Measurements from ENCODE around the gene CCPG1. TPM values are rescaled to one million over a fixed set of nuclear protein-coding genes. Genes with fewer than 3 reads are reported as not detected.
A peak's percentile ranks its signal among the peaks of the same experiment; 100 is the strongest.
"Not testable (repeated sequence)": the region's sequence is repeated elsewhere in the genome, so short reads cannot be mapped to it uniquely, and the experiment has no call there.

Gene CCPG1
- total RNA-seq, 1 donor from 2014 or later: 44.5 TPM

GRCh38 chr15:55434989-55435825, 27.0 kb upstream of the CCPG1 start:
- H3K27me3 ChIP-seq: no peaks in the 10 kb centered on the region
- no peaks in the 10 kb centered on the region for H3K4me1 ChIP-seq
- no peaks in the 10 kb centered on the region for H3K9me3 ChIP-seq
- intact Hi-C loops (cut with DNase I): loop anchor here (5.0 kb wide), 1 partner anchor 218 kb away; no protein-coding TSS in a partner anchor
- TF ChIP-seq CTCF (IDR thresholded peaks at IDR 0.05): peak; percentile 16 to 56 (median 42)
- H3K36me3 ChIP-seq: no peaks in the 10 kb centered on the region
- no peak for DNase-seq (ENCODE audit: low spot score in 2 of 2)
- H3K4me3 ChIP-seq: no peak overlapping the region
- H3K27ac ChIP-seq: no peak overlapping the region

- no peak for DNase-seq (ENCODE audit: low spot score in 2 of 2)
- H3K4me3 ChIP-seq: no peak overlapping the region
- H3K4me1 ChIP-seq: no peaks in the 10 kb centered on the region
- H3K27ac ChIP-seq: no peak overlapping the region
- H3K27me3 ChIP-seq: no peaks in the 10 kb centered on the region
- H3K36me3 ChIP-seq: no peaks in the 10 kb centered on the region
- intact Hi-C loops (cut with DNase I): no loop called here
- no peaks in the 10 kb centered on the region for H3K9me3 ChIP-seq
- no peak for TF ChIP-seq CTCF (IDR thresholded peaks at IDR 0.05)
These were observed 13.9 kb upstream of the CCPG1 start for GRCh38 chr15:55422089-55422488.

- no peaks in the 10 kb centered on the region for H3K9me3 ChIP-seq
- no peaks in the 10 kb centered on the region for H3K27me3 ChIP-seq
- H3K4me3 ChIP-seq: no peak overlapping the region
- no peak for DNase-seq (ENCODE audit: low spot score in 2 of 2)
- no peak overlapping the region for H3K27ac ChIP-seq
- H3K36me3 ChIP-seq: no peaks in the 10 kb centered on the region
- no peak for TF ChIP-seq CTCF (IDR thresholded peaks at IDR 0.05)
- no peaks in the 10 kb centered on the region for H3K4me1 ChIP-seq
- intact Hi-C loops (cut with DNase I): no loop called here
These were observed 12.2 kb upstream of the CCPG1 start for GRCh38 chr15:55420171-55420866.

- DNase-seq (ENCODE audit: low spot score in 2 of 2); H3K4me3 ChIP-seq; H3K36me3 ChIP-seq; H3K9me3 ChIP-seq; H3K4me1 ChIP-seq; intact Hi-C loops (cut with DNase I); H3K27ac ChIP-seq; H3K27me3 ChIP-seq: not testable (repeated sequence)
These were observed 9.5 kb upstream of the CCPG1 start for GRCh38 chr15:55417678-55418077.

GRCh38 chr15:55408976-55409375, 817 bp upstream of the CCPG1 start:
- peaks cover 2 to 27% of the 10 kb centered on the region in 2 donors for H3K4me1 ChIP-seq
- intact Hi-C loops (cut with DNase I): loop anchor here (1.0 to 10.0 kb wide), 6 partner anchors 88 to 1478 kb away; partner anchors contain the start of genes PIGB, PIGBOS1 and RSL24D1
- H3K27me3 ChIP-seq; H3K36me3 ChIP-seq; H3K9me3 ChIP-seq; DNase-seq (ENCODE audit: low spot score in 2 of 2): not testable (repeated sequence)
- H3K27ac ChIP-seq: peak overlapping the region in 1 of 2 donors; percentile 93
- peak overlapping the region; percentile 79 to 81 for H3K4me3 ChIP-seq

GRCh38 chr15:55407498-55408011, 604 bp downstream of the CCPG1 start:
- intact Hi-C loops (cut with DNase I): loop anchor here (1.0 to 10.0 kb wide), 6 partner anchors 89 to 1480 kb away; partner anchors contain the start of genes PIGB, PIGBOS1 and RSL24D1
- H3K4me1 ChIP-seq: peaks cover 5 to 30% of the 10 kb centered on the region in 2 donors

More at GRCh38 chr15:55407498-55408011, 604 bp downstream of the CCPG1 start:
- peak overlapping the region; percentile 79 to 81 for H3K4me3 ChIP-seq
- no peak for DNase-seq (ENCODE audit: low spot score in 2 of 2)
- no peaks in the 10 kb centered on the region for H3K27me3 ChIP-seq
- no peaks in the 10 kb centered on the region for H3K9me3 ChIP-seq
- no peaks in the 10 kb centered on the region for H3K36me3 ChIP-seq
- TF ChIP-seq CTCF (IDR thresholded peaks at IDR 0.05): no peak
- peak overlapping the region; percentile 93 for H3K27ac ChIP-seq

Data from ascending aorta (tissue), 2 donors.